GM21723 (cell line): ENCODE results near the gene CEACAM4.
"Not testable (repeated sequence)": the region's sequence is repeated elsewhere in the genome, so short reads cannot be mapped to it uniquely, and the experiment has no call there.

Experiments used
- ATAC-seq: cut with Tn5 transposase; IDR thresholded peaks from one replicate; pipeline ENCODE4 v1.9.1; 2021; ENCODE audit warnings: mild to moderate bottlenecking, moderate library complexity; ENCODE audit not compliant: unreplicated experiment

CEACAM4 gene

DNA sequence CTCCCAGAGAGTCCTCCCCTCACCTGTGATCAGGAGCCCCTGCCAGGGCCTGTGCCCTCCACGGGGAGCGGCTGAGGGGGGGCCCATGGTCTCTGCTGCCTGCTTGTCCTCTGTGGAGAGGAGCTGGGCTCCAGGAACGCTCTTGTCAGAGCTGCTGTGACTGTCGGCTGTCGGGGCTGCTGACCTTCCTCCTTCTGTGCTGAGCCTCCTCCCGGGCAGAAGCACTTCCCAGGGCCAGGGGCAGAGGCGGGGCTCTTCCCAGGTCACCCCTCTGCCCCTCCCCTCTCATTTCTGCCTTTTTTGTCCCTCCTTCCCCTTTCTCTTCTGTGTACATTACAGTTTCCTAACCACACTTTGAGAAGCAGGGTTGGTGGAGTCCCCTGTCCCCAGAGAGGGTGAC, at the start of gene CEACAM4:
TSS of gene CEACAM4 (minus strand) at position 198 of the 400 bp plus-strand sequence. CDS start at position 87, 111 bp downstream.
- no peak for ATAC-seq

- ATAC-seq: no peak
Measured at GRCh38 chr19:41671486-41671885, 44.6 kb upstream of the CEACAM4 start.

DNA sequence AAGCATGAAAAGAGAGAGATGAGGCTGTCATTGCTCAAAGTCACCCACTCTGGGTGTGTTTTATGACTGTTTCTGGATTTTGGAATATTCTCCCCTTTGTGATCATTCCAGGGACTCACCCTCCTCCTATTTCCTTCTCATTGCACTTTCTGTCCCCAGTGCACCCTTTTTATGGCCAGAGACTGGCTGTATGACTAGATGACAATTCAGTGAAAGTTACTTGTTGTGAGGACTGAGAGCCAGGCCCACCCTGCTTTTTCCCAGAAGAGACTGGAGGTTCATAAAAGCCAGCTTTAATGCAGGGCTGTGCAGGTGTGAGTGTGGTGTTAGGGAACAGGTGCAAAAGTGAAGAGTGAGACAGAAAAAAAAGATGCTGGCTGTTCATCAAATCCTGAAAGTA, 43.9 kb upstream of the CEACAM4 start:
- ATAC-seq: no peak

DNA sequence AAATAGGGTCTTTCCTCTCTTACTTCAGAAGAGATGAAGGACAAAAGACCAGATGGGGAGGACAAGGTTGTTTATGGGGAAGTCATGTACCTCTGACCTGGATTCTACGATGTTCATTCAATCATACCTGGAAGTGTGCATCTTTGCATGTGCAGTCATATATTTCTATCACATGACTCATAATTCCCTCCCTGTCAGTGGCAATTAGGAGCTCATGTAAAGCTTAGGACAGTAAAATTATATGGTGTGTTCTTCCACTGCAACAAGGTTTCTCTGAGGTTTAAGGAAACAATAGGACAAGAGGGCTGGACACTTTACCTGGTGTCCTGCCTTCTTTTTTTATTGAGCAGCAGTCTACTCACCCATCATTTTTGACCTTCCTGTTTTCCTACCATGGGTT, 41.4 kb upstream of the CEACAM4 start:
- ATAC-seq: no peak

GRCh38 chr19:41666075-41666474, 39.2 kb upstream of the CEACAM4 start:
- no peak for ATAC-seq

GRCh38 chr19:41657157-41657556, 30.3 kb upstream of the CEACAM4 start:
- no peak for ATAC-seq

- not testable (repeated sequence) for ATAC-seq
Measured at GRCh38 chr19:41656756-41657155, 29.9 kb upstream of the CEACAM4 start.

GRCh38 chr19:41652250-41652649, 25.4 kb upstream of the CEACAM4 start:
- no peak for ATAC-seq

- ATAC-seq: no peak
Measured at GRCh38 chr19:41649827-41650226, 23.0 kb upstream of the CEACAM4 start.

DNA sequence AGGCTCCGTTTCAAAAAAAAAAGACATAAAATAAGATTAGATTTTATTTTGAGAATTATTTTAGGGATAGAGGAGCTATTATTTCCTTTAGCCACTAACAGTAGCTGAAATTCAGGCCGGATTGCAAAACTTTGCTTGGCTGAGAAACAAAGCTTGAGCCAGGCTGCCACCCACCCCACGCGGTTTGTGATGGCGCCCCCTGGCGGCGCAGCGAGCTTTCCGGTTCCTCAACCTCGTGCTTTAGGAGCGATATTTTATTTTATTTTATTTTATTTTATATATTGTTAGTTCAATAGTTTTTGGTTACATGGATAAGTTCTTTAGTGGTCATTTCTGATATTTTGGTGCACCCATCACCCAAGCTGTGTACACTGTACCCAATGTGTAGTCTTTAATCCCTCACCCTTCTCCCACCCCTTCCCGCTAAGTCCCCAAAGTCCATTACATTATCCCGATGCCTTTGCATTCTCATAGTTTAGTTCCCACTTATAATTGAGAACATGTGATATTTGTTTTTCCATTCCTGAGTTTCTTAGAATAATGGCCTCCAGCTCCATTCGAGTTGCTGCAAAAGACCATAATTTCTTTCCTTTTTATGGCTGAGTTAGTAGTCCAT, 19.8 kb upstream of the CEACAM4 start:
- no peak for ATAC-seq

DNA sequence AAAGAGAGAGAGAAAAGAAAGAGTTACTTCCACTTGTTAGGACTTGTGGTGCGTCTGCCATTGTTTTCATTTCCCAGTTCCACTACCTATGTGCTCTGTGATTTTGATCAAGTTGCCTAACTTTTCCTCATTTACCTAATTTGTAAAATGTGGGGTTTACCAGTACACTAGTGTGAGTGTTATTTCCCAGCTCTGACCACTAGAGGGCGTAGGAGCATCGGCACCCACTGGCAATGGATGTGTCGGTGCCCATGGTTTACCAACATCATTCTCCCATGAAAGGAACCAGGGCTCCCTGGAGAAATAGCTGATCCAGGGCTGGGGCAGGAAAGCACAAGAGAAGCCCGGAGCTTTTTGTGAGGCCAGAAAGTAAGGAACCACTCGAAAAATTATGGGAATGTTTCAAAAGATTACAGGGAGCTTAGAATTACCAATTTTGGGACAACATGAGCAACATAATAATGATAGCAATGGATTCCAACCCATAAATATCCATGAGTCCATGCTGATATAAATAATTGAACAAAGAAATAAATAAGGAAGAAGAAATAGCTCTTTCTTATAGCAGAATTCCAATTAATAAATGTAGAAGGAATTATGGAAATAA, 15.1 kb upstream of the CEACAM4 start:
- no peak for ATAC-seq

DNA sequence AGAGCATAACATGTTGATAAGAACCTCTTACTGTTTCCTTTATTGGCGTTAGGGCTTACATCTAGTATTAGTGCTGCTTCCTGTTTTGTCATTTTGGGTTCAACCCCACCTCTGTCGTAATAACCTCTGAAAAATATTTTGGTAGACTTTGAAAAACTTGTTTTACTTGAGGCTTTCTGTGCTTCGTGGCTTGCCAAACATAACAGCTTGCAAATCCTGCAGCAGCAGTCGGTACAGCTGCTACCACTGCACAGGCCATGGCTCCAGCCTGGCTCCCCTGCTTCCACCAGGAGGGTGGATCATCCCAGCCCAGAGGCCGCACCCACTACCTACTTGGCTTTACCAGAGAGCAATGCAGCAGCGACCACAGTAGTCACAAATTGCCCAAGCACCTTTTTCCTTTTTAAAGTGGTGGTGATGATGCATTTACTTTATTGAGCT, 11.8 kb upstream of the CEACAM4 start:
- ATAC-seq: no peak

DNA sequence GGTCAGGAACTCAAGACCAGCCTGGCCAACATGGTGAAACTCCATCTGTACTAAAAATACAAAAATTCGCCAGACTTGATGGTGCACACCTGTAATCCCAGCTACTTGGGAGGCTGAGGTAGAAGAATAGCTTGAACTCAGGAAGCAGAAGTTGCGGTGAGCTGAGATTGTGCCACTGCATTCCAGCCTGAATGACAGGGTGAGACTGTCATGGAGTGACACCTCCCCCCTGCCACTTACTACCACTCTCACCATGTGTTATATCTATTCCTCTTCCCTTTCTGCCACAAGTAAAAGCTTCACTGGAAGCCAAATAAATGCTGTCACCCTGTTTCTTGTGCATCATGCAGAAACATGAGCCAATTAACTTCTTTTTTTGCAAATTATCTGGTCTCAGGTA, 10.6 kb upstream of the CEACAM4 start:
- ATAC-seq: no peak

DNA sequence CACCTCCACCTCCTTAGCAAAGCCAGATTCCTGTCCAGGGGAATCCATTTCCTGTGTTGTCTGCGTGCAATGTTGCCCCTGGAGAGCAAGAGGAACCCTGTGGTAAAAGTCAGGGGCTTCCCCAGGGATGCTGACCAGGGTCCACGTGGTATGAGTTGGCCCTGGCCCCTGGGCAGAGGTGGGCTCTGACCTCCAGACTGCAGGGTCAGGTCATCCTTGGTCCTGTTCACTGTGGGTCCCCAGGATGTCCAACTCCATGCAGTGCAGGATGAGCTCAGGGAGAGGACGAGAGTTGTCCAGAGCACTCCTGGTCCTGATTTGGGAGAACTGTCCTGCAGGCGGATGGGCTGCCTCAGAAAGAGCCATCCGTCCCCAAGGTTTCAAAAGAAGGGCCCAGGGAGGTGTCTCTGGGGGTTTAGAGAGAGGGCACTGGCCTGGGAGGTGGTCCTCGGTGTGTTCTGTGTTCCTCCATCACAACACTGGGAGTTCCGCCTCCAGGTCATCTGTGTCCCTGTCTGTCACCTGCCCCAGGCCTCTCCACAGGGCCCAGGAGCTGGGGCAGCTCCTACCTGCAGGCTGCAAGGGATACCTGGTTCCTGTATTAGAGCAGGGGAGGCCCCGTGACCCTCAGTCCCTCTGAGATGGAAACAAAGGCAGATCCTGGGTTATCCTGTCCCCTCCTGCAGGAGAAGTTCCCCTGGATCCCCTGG, 1.2 kb upstream of the CEACAM4 start:
- ATAC-seq: no peak

DNA sequence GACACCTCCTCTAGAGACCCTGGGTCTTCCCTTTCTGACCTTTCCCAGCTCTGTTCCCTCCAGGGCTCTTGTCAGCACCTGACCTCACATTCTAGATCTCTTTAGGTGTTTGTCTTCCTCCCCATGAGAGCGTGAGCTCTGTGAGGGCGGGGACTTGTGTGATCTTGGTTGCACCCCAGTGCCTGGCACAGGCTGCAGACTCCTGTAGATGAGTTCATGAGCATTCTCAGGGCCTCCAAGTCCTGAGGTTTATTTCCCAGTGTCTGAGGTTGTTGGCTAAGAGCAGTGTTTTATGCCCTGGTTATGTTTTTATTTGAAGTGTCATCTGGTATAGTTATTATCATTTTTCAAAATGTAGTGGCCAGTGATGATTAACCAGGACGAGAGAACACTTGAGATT, 596 bp downstream of the CEACAM4 start:
- no peak for ATAC-seq

DNA sequence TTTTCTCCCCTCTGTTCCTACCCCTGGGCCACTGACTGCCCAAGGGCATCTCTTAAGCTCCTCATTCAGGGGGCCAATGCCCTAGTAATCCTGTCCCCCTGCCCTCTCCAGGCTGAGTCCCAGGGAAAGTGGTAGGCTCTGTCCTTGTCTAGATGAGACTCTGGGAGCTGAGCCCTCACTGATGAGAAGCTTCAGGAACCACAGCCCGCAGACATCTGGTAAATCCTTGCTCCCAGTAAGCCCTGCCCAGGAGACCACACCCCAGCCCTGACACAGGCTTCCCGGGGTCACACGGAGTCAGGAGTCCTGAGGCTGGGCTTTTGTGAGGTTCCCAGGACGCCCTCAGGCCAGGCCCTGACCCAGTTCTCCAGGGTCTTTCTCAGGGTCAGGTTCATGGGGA, 1.9 kb downstream of the CEACAM4 start:
- ATAC-seq: no peak

- no peak for ATAC-seq
Measured at GRCh38 chr19:41624515-41624914, 2.4 kb downstream of the CEACAM4 start.

DNA sequence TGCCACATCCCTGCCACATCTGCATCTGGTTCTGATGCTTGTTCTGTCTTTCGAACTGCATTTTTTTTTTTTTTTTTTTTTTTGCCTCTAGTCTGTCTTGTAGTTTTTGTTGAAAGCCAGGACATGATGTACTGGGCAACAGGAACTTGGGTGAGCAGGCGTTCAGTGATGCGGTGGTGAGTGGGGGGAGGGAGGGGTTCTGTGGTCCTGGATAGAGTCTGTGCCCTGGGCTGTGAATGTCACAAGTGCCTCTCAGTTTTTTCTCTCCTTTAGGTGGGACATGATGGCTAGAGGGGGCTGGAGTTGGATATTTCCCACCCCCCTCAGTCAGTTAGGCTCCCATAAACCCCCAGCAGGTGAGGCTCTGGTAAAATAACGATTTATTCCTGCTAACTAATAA, 3.5 kb downstream of the CEACAM4 start:
- ATAC-seq: no peak

GRCh38 chr19:41621654-41622053, 5.2 kb downstream of the CEACAM4 start:
- no peak for ATAC-seq

- ATAC-seq: no peak
Measured at GRCh38 chr19:41621226-41621625, 5.6 kb downstream of the CEACAM4 start.

DNA sequence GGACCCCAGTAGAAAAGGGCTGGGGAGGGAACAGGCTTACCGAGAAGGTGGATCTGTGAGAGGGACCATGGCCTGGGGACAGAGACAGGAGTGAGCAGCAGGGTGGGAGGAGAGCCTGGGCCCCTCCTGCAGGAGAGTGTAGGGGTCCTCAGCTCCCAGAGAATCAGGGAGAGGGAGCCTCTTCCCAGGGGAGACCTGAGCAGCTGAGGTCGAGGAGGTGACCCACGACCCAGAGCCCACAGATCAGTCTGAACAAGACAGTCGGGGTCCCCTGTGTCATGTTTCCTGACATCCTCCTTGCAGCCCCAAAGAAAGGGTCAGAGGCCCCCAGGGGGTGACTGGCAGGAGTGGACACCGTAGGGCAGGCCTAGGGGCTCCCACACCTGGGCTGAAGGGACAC, 6.7 kb downstream of the CEACAM4 start:
- ATAC-seq: no peak

GRCh38 chr19:41619018-41619556, 7.8 kb downstream of the CEACAM4 start:
- no peak for ATAC-seq
